ENCODE data around the gene CRYGA. TPM values are rescaled to one million over a fixed set of nuclear protein-coding genes. Genes with fewer than 3 reads are reported as not detected.
"Not testable (repeated sequence)": the region's sequence is repeated elsewhere in the genome, so short reads cannot be mapped to it uniquely, and the experiment has no call there.

Gene CRYGA
- total RNA-seq, 1 experiment from 2014 or later: not detected

DNA sequence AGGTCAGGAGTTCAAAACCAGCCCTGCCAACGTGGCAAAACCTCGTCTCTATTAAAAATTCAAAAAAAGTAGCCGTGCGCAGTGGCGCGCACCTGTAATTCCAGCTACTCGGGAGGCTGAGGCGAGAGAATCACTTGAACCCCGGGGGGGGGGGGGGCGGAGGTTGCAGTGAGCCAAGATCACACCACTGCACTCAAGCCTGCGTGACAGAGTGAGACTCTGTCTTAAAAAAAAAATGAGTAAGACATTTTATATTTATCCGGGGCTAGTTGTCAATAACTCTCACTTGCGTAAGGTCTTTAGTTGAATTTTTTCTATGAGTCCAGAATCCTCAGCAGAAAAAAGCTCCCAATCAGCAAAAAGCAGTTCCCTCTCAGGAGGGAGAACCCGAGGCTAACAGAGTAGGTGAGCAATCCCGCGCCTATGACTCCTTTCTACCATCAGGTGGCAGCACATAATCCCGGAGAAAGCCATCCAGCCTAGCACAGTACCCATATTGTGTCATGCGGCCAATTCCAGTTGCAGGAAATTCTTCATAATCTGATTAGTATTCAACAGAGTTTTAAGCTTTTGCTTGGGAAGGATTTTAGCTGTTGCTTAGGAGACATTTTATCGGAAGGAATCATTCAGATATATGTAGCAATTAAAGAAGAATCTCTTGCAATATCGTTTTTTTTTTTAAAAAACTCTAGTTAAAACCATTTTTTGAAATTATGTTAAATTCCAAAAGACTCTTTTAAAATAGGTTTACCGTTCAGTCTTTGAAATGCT is 11.9 kb upstream of the CRYGA start:
- peak; percentile 94 for DNase-seq (ENCODE audit: low read depth, low spot score)

DNA sequence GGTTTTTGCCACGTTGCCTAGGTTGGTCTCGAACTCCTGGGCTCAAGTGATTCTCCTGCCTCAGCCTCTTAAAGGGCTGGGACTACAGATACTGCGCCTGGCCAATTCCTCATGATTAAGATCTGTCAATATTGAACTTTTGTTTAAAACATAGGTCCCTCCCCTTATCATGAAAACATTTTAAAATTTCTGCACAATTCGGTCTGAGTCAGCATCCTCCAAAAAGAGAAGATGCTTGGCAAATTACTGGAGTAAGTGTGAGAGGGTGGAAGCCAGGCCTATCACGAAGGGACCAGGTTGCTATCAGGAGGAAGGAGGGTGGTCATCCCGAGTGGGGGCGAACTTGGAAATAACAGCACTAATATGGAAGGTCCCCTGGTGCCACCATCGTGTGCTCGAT is 10.8 kb upstream of the CRYGA start:
- no peak for DNase-seq (ENCODE audit: low read depth, low spot score)
- in situ Hi-C loops (cut with HindIII; ENCODE audit: low pct_unique_long_range_greater_than_20kb, low sequenced_read_pairs): no loop called here

More for the DNA sequence above, 11.9 kb upstream of the CRYGA start:
- in situ Hi-C loops (cut with HindIII; ENCODE audit: low pct_unique_long_range_greater_than_20kb, low sequenced_read_pairs): no loop called here

DNA sequence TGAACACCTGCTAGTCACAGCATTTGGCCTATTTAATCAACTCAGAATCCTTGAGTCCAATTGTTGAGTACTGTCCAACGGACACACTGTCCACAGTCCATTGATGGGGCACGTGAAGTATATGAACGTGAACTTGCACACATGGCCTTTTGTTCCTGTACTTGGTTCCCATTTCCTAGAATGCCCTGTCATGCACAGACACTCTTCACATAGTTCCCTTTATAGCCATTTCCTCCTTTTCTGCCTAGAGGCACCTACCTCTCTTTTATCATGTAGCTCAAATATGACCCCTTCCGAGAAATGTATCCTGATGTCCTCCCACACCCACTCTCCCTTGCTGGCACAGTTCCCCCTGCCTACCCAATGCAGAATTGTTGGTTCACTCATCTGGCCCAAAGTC is 8.7 kb upstream of the CRYGA start:
- in situ Hi-C loops (cut with HindIII; ENCODE audit: low pct_unique_long_range_greater_than_20kb, low sequenced_read_pairs): no loop called here
- peak; percentile 87 for DNase-seq (ENCODE audit: low read depth, low spot score)

DNA sequence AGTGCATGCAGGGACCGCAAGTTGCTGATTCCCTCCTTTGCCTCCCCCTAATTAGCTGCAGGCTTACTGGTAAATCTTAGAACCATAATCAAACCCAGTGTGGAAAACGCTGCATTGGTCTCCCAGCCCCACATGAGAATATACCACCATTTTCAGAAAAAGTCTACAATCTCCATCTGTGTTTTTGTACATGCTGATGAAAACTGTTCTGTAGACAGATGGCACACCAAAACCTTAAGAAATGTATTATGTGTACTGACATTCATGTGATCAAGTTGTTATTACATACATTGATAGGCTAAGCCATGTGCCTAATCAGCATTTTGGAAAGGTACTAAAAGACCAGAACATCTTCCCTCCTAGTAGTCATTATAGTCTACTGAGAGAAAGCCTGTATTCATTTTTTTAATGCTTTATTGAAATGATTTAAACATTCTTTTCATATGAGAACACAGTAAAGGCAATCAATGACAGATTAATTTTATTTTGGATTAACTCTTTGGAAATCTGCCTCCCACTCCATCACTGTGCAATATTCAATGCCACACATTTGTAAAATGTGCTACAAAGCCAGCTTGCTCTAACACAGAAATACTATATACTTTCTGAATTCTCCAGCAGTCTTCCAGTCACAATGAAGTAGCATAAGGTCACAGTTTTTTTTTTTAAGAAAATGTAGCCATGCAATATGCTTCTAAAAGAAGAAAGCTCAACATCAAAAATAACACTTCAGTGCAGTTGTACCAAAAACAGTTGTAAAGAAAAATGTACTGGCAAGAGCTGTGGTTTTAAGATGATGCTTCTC is 1.8 kb upstream of the CRYGA start:
- in situ Hi-C loops (cut with HindIII; ENCODE audit: low pct_unique_long_range_greater_than_20kb, low sequenced_read_pairs): no loop called here
- no peak for DNase-seq (ENCODE audit: low read depth, low spot score)

DNA sequence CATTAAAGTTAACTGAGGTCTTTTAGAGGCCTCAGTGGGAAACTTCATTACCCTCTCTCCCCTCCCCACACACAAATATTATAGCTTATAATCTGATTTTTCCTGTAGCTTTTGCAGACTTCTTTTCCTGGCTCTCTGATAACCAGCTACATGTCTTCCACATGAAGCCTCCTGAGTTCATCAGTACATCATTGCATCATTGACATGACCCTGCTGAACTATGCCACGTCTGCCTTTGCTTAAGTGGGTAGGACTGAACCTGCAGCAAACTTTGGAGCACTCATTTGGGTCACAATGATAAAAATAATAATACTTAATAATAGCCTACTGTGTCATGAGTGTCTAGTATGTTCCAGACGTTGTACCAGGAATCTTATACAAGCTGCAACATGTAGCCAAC is 7.0 kb downstream of the CRYGA start:
- no peak for DNase-seq (ENCODE audit: low read depth, low spot score)
- in situ Hi-C loops (cut with HindIII; ENCODE audit: low pct_unique_long_range_greater_than_20kb, low sequenced_read_pairs): no loop called here

DNA sequence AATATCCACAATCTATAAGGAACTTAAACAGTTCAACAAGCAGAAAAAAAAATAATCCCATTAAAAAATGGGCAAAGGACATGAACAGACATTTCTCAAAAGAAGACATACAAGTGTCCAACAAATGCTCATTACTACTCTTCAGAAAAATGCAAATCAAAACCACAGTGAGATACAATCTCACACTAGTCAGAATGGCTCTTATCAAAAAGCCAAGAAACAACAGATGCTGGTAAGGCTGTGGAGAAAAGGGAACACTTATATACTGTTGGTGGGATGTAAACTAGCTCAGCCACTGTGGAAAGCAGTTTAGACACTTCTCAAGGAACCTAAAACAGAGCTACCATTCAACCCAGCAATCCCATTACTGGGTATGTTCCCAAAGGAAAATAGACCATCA is 10.2 kb downstream of the CRYGA start:
- DNase-seq (ENCODE audit: low read depth, low spot score): no peak
- in situ Hi-C loops (cut with HindIII; ENCODE audit: low pct_unique_long_range_greater_than_20kb, low sequenced_read_pairs): no loop called here

DNA sequence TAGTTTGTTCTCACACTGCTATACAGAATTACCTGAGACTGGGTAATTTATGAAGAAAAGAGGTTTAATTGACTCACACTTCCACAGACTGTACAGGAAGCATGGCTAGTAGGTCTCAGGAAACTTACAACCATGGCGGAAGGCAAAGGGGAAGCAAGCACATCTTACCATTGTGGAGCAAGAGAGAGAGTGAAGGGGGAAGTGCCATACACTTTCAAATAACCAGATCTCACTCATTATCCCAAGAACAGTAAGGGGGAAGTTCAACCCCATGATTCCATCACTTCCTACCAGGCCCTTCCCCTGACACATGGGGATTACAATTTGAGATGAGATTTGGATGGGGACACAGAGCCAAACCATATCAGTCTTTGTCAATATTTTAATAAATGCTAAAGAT is 12.4 kb downstream of the CRYGA start:
- DNase-seq (ENCODE audit: low read depth, low spot score): no peak
- in situ Hi-C loops (cut with HindIII; ENCODE audit: low pct_unique_long_range_greater_than_20kb, low sequenced_read_pairs): no loop called here

DNA sequence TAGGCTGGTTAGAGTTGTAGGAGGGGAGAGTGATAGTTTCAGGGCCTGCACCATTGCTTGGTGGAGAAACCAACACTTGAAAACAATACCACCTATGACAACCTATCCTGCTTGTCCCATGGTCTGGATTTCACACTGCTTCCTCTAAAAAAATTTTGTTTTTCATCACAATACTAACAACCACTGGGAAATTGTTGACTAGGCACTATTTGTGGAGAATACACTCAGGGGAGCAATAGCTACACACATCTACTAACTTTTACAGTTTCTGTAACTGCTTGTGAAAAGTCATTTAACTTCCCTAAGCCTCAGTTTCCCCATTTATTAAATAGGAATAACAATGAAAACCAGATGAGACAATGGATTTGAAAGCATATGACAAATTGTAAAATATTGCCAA is 13.3 kb downstream of the CRYGA start:
- in situ Hi-C loops (cut with HindIII; ENCODE audit: low pct_unique_long_range_greater_than_20kb, low sequenced_read_pairs): no loop called here
- DNase-seq (ENCODE audit: low read depth, low spot score): no peak

DNA sequence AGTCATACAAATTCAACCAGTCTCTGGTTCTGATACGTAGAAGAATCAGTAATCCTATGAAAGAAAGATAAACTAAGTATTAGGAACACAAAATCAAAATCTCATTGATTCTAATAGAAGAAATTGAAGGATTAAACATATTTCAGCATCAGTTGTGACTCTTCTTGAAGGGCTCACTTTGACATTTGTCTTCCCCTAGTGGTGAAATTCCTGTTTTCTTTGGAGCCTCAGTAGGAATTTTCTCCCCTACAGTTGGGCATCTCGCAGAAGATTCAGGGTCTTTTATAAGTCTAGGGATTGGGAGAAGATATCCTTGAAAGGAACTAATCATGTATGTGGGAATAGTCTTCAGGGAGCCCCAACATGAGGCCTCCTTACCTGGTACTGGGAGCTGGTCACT is 14.6 kb downstream of the CRYGA start:
- in situ Hi-C loops (cut with HindIII; ENCODE audit: low pct_unique_long_range_greater_than_20kb, low sequenced_read_pairs): no loop called here

DNA sequence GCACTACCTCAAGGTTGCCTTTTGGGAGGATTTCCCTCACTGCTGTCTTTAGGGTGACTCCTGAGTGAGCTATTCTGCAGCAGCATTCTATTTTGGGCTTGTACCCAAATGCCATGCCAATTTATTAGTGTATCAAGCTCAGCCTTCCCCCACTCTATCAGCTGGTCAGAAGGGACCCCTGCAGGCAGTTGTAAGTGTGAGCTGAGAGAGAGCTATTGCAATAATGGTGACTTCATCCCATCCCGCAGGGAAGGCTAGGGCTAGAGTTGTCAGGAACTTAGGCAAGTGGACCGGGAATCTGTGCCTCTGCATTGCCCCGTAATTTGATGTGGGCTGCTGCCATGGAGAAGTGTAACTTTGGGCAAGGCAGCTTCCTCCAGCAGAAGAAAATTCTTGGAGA is 15.6 kb downstream of the CRYGA start:
- peak; percentile 29 for DNase-seq (ENCODE audit: low read depth, low spot score)
- in situ Hi-C loops (cut with HindIII; ENCODE audit: low pct_unique_long_range_greater_than_20kb, low sequenced_read_pairs): no loop called here

More for the DNA sequence above, 14.6 kb downstream of the CRYGA start:
- peak; percentile 43 for DNase-seq (ENCODE audit: low read depth, low spot score)

DNA sequence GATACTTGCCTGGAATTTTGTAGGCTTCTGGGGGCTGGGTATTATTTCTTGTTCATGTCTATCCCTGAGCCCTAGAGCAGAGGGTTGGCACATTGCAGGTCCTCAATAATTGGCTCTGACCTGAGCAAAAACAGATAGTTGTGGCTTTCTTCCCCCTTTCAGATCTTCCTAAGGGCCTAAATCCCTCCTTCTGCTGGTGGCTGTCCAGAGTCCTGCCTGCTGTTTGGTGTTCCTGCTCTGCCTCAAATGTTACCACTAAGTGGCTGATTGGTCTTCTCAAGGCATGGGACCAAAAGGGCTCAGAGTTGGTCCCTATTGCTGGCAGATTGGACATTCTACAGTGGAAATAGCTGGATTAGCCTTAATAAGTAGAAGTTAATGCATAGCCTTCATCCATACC is 16.4 kb downstream of the CRYGA start:
- no peak for DNase-seq (ENCODE audit: low read depth, low spot score)
- in situ Hi-C loops (cut with HindIII; ENCODE audit: low pct_unique_long_range_greater_than_20kb, low sequenced_read_pairs): no loop called here

DNA sequence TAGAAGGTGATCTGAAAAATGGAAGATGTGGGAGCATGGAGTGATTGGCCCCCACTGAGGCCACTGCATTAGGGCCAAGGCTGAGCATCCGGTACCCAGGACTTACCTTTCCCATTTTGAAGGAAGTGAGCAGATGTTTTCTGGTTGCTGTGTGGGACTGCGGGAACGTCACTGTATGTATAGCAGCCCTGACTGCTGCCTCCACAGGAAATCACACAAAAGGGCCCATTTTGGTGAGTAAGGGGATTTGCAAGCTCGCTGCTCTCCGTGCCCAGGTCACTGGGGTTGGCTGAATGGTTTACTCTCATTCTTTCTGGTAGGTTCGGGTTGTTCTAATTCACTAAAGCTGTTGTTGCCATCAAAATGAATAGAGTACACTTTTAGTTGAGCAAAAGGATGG is 17.4 kb downstream of the CRYGA start, which contains the start of gene CRYGB:
Gene CRYGB (minus strand): TSS at position 153 of the 400 bp plus-strand sequence. CDS start 38 bp downstream, at position 115.
- in situ Hi-C loops (cut with HindIII; ENCODE audit: low pct_unique_long_range_greater_than_20kb, low sequenced_read_pairs): no loop called here
- DNase-seq (ENCODE audit: low read depth, low spot score): no peak

DNA sequence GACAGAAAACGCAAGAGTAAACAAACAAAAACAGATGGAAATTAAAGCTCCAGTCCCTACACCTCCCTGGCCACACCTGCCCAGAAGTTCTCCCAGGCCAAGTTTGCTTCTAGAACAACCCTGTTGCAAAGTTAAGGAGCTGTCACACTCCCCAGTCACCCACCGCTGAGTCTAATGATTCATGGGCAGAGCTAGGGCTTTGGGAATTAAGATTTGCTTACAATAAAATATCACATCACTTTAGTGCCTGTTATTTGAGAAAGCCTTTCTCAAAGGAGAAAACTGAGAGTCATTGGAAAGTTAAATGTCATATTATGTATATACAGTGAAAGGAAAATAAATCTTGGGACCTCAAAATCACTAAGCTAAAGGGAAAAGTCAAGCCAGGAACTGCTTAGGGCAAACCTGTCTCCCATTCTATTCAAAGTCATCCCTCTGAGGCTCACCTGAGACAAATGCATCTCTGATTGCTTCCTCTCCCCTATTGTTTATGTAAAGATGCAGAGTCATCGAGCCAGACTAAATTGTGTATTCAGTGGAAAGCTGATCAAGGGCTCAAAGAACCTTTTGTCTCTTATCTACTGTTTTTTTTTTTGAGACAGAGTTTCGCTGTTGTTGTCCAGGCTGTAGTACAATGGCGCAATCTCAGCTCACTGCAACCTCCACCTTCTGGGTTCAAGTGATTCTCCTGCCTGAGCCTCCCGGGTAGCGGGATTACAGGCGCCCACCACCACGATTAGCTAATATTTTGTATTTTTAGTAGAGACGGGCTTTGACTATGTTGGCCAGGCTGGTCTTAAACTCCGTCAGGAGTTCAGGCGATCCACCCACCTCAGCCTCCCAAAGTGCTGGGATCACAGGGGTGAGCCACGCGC is 20.2 kb downstream of the CRYGA start:
- in situ Hi-C loops (cut with HindIII; ENCODE audit: low pct_unique_long_range_greater_than_20kb, low sequenced_read_pairs): no loop called here
- DNase-seq (ENCODE audit: low read depth, low spot score): peak; percentile 80

DNA sequence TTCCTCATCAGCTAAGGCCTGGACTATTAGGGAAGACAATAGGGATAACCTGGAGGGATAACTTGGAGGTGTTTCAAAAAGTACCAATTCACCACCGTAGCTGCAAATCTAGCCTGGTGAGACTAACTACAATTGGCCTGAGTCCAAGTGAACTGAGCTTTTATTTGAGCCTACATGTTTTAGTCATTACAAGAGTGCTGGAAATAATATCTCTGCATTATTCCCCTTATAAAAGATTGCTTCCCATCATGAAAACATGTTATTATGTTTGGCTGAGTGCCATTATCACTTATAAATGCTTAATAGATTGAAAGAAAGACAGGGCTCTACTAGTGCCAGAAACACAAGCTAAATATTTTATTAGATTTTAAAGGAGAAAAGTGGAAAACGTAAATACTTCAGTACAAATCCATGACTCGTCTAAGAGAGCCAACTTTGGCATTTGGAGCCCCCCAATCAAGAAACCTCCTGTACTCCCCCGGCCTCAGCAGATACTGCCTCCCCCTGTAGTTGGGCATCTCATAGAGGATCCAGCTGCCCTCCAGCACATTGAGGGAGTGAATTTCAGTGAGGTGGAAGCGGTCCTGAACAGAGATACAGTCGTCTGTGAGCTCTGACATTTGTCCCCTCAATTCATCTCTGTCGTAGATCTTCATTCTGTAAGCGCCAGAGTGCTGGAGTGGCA is 21.0 kb downstream of the CRYGA start:
- DNase-seq (ENCODE audit: low read depth, low spot score): no peak
- in situ Hi-C loops (cut with HindIII; ENCODE audit: low pct_unique_long_range_greater_than_20kb, low sequenced_read_pairs): no loop called here

DNA sequence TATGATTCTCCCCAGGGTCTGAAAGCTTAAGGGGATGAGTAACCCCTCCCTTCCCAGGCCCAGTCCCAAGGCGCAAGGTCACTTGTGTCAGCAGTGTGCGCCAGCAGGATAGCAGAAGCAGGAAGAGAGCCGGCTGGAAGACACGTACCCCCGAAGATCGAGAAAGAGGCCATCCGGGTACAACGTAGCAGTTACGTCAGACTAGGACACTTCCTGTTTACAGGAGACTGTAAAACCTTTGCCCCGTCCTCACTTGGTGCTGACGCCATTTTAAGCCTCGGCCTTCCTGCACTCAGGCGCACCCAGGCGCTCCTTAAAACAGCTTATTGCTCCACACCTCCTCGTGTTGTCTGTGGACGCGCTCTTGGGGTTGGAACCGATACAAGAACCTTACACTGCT is 23.9 kb downstream of the CRYGA start:
- DNase-seq (ENCODE audit: low read depth, low spot score): no peak
- in situ Hi-C loops (cut with HindIII; ENCODE audit: low pct_unique_long_range_greater_than_20kb, low sequenced_read_pairs): no loop called here

DNA sequence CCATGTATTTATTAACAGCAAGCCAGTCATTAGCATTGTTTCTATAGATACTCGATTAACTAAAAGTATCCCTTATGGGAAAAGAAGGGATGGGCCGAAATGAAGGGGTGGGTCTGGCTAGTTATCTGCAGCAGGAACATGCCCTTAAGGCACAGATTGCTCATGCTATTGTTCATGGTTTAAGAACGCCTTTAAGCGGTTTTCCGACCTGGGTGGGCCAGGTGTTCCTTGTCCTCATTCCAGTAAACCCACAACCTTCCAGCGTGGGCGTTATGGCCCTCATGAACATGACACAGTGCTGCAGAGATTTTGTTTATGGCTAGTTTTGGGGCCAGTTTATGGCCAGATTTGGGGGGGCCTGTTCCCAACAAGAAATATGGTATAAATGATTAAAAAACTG is 25.1 kb downstream of the CRYGA start:
- in situ Hi-C loops (cut with HindIII; ENCODE audit: low pct_unique_long_range_greater_than_20kb, low sequenced_read_pairs); DNase-seq (ENCODE audit: low read depth, low spot score): not testable (repeated sequence)

DNA sequence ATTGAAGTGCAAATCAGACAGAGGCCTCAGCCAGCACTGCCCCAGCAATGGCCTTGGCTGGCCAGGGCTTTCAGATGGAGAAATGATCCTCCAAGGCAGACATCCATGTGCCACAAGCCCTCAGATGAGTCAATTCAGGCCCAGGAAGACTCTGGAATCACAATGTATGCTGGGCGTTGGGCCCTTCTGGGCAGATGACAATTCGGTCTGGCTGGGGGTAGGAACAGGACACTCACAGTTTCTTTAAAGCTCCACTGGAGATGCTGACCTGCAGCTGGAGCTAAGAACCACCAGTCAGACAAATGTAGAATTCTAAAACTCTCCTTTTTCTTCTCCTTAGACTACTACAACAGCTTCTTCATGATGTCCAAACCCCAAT is 26.7 kb downstream of the CRYGA start:
- in situ Hi-C loops (cut with HindIII; ENCODE audit: low pct_unique_long_range_greater_than_20kb, low sequenced_read_pairs): no loop called here
- DNase-seq (ENCODE audit: low read depth, low spot score): no peak

Measured in SK-MEL-5 (cell line).